A549 (cell line): ENCODE data around the gene PCGF3. TPM values are rescaled to one million over a fixed set of nuclear protein-coding genes. Genes with fewer than 3 reads are reported as not detected.

Source experiments
- ATAC-seq, 2 experiments: fragments of 200-7000 bp in 1 of 2; fragments of >200 bp in 1 of 2; cut with Nextera tagmentation in 1 of 2; cut with Tn5 transposase in 1 of 2; 3 replicates each; pipeline versions ENCODE4 v1.8.0 to v1.9.1; 2018 to 2020; ENCODE audit warnings: mild to moderate bottlenecking in 1 of 2, moderate library complexity in 1 of 2
- CTCF ChIA-PET: fragments of 300-600 bp; sonication (Branson Sonifier 250); formaldehyde crosslinking; extraction: SDS; loops from one replicate; lab custom pipeline; 2021; ENCODE audit warnings: antibody characterized with exemption, inconsistent platforms; lab: Yijun Ruan, JAX
- POLR2A ChIA-PET: fragments of 350-600 bp; formaldehyde crosslinking; extraction: SDS; loops from one replicate; lab custom pipeline; 2021; ENCODE audit warnings: antibody characterized with exemption, inconsistent platforms; lab: Yijun Ruan, JAX
- DNase-seq, 2 experiments: peaks; one replicate each; pipeline versions ENCODE4 v3.0.0 to v3.0.0-alpha.2; 2011 to 2016; ENCODE audit warnings: low read depth in 1 of 2, low spot score in 1 of 2
- FAIRE-seq: peaks from 2 replicates; lab custom pipeline; 2011; peaks lifted over from hg19 to GRCh38; lab: Jason Lieb, UNC
- H3K27ac ChIP-seq, 2 experiments: fragments of >200 bp; sonication (Bioruptor Twin); formaldehyde crosslinking; 3 replicates each; pipeline ENCODE4 v1.5.1; 2016 to 2017
- H3K4me1 ChIP-seq: fragments of >200 bp; sonication (Bioruptor Twin); formaldehyde crosslinking; 3 replicates; pipeline ENCODE4 v1.6.1; 2016
- H3K4me2 ChIP-seq: fragments of >200 bp; sonication (Bioruptor Twin); formaldehyde crosslinking; 3 replicates; pipeline ENCODE4 v1.6.1; 2016
- H3K4me3 ChIP-seq: fragments of >200 bp; sonication (Bioruptor Twin); formaldehyde crosslinking; 3 replicates; pipeline ENCODE4 v1.5.1; 2016
- H3K9me3 ChIP-seq: fragments of >200 bp; sonication (Bioruptor Twin); formaldehyde crosslinking; 3 replicates; pipeline ENCODE4 v1.6.1; 2016
- BCL3 ChIP-seq: fragments of >200 bp; sonication (Bioruptor Twin); formaldehyde crosslinking; IDR thresholded peaks from 3 replicates; pipeline ENCODE4 v1.6.1; 2016
- CBX2 ChIP-seq: fragments of 200-600 bp; sonication (generic); IDR thresholded peaks from 2 replicates; pipeline ENCODE4 v1.6.1; 2016; ENCODE audit warnings: low read depth, mild to moderate bottlenecking, borderline replicate concordance
- CBX8 ChIP-seq: fragments of 200-600 bp; sonication (generic); IDR thresholded peaks from 2 replicates; pipeline ENCODE4 v1.6.1; 2016
- CHD4 ChIP-seq: fragments of 200-600 bp; sonication (generic); IDR thresholded peaks from 2 replicates; pipeline ENCODE4 v1.6.1; 2016; ENCODE audit warnings: antibody characterized with exemption, mild to moderate bottlenecking, borderline replicate concordance
- EHF ChIP-seq: fragments of 250-450 bp; sonication (Bioruptor Pico); IDR thresholded peaks from 2 replicates; pipeline ENCODE4 v1.5.0; 2020; ENCODE audit warnings: mild to moderate bottlenecking
- EHMT2 ChIP-seq: fragments of 200-600 bp; sonication (generic); IDR thresholded peaks from 2 replicates; pipeline ENCODE4 v1.6.1; 2016; ENCODE audit warnings: antibody characterized with exemption, low read depth, mild to moderate bottlenecking, moderate library complexity
- ELK1 ChIP-seq: fragments of 150-350 bp; IDR thresholded peaks from 2 replicates; pipeline ENCODE4 v1.6.1; 2014; ENCODE audit warnings: low read depth, mild to moderate bottlenecking, low read length
- FOSB ChIP-seq: fragments of 250-450 bp; sonication (Bioruptor Pico); IDR thresholded peaks from 2 replicates; pipeline ENCODE4 v1.5.0; 2020; ENCODE audit warnings: mild to moderate bottlenecking, moderate library complexity
- FOSL2 ChIP-seq, 2 experiments: fragments of 450-650 bp in 1 of 2; fragments of >200 bp in 1 of 2; sonication (Bioruptor Twin) in 1 of 2; formaldehyde crosslinking; IDR thresholded peaks; 2 replicates each; pipeline versions ENCODE4 v1.5.0 to v1.6.1; 2016 to 2020; ENCODE audit warnings: mild to moderate bottlenecking in 1 of 2, moderate library complexity in 1 of 2
- GATA3 ChIP-seq: IDR thresholded peaks from 2 replicates; pipeline ENCODE4 v1.6.1; 2012; ENCODE audit warnings: borderline replicate concordance
- HDAC2 ChIP-seq: fragments of 200-600 bp; sonication (generic); IDR thresholded peaks from 2 replicates; pipeline ENCODE4 v1.6.1; 2016
- HEYL ChIP-seq: fragments of 250-450 bp; sonication (Bioruptor Pico); IDR thresholded peaks from 2 replicates; pipeline ENCODE4 v1.8.0; 2021; ENCODE audit warnings: mild to moderate bottlenecking, moderate library complexity
- HOXA7 ChIP-seq: fragments of 250-450 bp; sonication (Bioruptor Pico); IDR thresholded peaks from 2 replicates; pipeline ENCODE4 v1.5.0; 2020; ENCODE audit warnings: mild to moderate bottlenecking, moderate library complexity
- HOXB13 ChIP-seq: fragments of 250-450 bp; sonication (Bioruptor Pico); IDR thresholded peaks from 2 replicates; pipeline ENCODE4 v1.5.0; 2020; ENCODE audit warnings: low read depth, mild to moderate bottlenecking, moderate library complexity
- HOXB5 ChIP-seq: fragments of 250-450 bp; sonication (Bioruptor Pico); IDR thresholded peaks from 2 replicates; pipeline ENCODE4 v1.5.0; 2020; ENCODE audit warnings: mild to moderate bottlenecking, moderate library complexity
- JUN ChIP-seq, 2 experiments: fragments of >200 bp; sonication (Bioruptor Twin); formaldehyde crosslinking; IDR thresholded peaks; 2 replicates in 1 of 2; 3 replicates in 1 of 2; pipeline ENCODE4 v1.6.1; 2016 to 2017
- JUNB ChIP-seq: fragments of >200 bp; sonication (Bioruptor Twin); formaldehyde crosslinking; IDR thresholded peaks from 2 replicates; pipeline ENCODE4 v1.6.1; 2016
- MAX ChIP-seq: IDR thresholded peaks from 2 replicates; pipeline ENCODE4 v1.6.1; 2012
- NPAS2 ChIP-seq: fragments of 250-450 bp; sonication (Bioruptor Pico); IDR thresholded peaks from 2 replicates; pipeline ENCODE4 v1.8.0; 2022; ENCODE audit warnings: mild to moderate bottlenecking, moderate library complexity, borderline replicate concordance
- PBX3 ChIP-seq: IDR thresholded peaks from 2 replicates; pipeline ENCODE4 v1.6.1; 2012
- POLR2A ChIP-seq: IDR thresholded peaks from 2 replicates; pipeline ENCODE4 v1.6.1; 2012; ENCODE audit warnings: mild to moderate bottlenecking, low read length
- RAD21 ChIP-seq, 2 experiments: fragments of >200 bp in 1 of 2; sonication (Bioruptor Twin) in 1 of 2; formaldehyde crosslinking in 1 of 2; IDR thresholded peaks in 1 of 2; conservative IDR thresholded peaks in 1 of 2; 2 replicates in 1 of 2; 3 replicates in 1 of 2; pipeline ENCODE4 v1.6.1; 2012 to 2018; ENCODE audit warnings: inconsistent platforms in 1 of 2
- RNF2 ChIP-seq: fragments of 200-600 bp; sonication (generic); IDR thresholded peaks from 2 replicates; pipeline ENCODE4 v1.6.1; 2016; ENCODE audit warnings: low read depth, mild to moderate bottlenecking, antibody characterized with exemption, moderate library complexity, borderline replicate concordance
- USF2 ChIP-seq: fragments of 450-650 bp; IDR thresholded peaks from 2 replicates; pipeline ENCODE4 v1.6.1; 2014; ENCODE audit warnings: antibody characterized with exemption
- ZFP36 ChIP-seq: fragments of 450-650 bp; IDR thresholded peaks from 2 replicates; pipeline ENCODE4 v1.6.1; 2014; ENCODE audit warnings: borderline replicate concordance; ENCODE audit not compliant: partially characterized antibody
- WGBS: methylation state at CpG from one replicate; pipeline ENCODE4 v1.1.6; 2017; ENCODE audit errors: missing lambda C conversion rate; 5-methylcytosine and 5-hydroxymethylcytosine counted together
- polyA plus RNA-seq, 4 experiments: library from polyadenylated mRNA; depleted of rRNA in 3 of 4; stranded (reverse); fragments of >200 nt; fragmentation: RNase III in 1 of 4; extraction: RNeasy Plus Mini Kit Qiagen cat#74134 plus additional on column Dnase treatment in 1 of 4; gene quantifications; 2 replicates in 3 of 4; 3 replicates in 1 of 4; pipeline ENCODE4 v1.2.3, GENCODE V29; 2011 to 2017

PCGF3 gene
- polyA plus RNA-seq, 2 of the 4 experiments (the other 2 are of a cell fraction), result 15.9 to 21.0 TPM

- 85% methylated on average over 40 of the region's 57 CpGs for WGBS
- Histone ChIP-seq H3K4me2 (no peak overlapping the region), H3K9me3 (no peaks in the 10 kb centered on the region), H3K4me3 (no peak overlapping the region), H3K4me1 (peaks cover 5% of the 10 kb centered on the region), H3K27ac (no peak overlapping the region)
- DNase-seq (no peak), ATAC-seq (no peak), FAIRE-seq (no peak)
- TF ChIP-seq HOXA7 (CRISPR knock-in tag), result no peak
- no peak for TF ChIP-seq HOXB13 (CRISPR knock-in tag)
- no peak for TF ChIP-seq CBX8
- no peak for TF ChIP-seq CBX2
- TF ChIP-seq BCL3, result no peak
- no peak for TF ChIP-seq FOSB (CRISPR knock-in tag)
- no peak for TF ChIP-seq RNF2
- no peak for TF ChIP-seq JUNB
- no peak for TF ChIP-seq JUN (IDR thresholded peaks at IDR 0.05)
- TF ChIP-seq HDAC2, result no peak
- no peak for TF ChIP-seq ELK1
- no peak for TF ChIP-seq HOXB5
- TF ChIP-seq PBX3, result no peak
- no peak for TF ChIP-seq EHF (CRISPR knock-in tag)
- no peak for TF ChIP-seq CHD4
- no peak for TF ChIP-seq POLR2A
- no peak for TF ChIP-seq MAX
- TF ChIP-seq FOSL2 (IDR thresholded peaks at IDR 0.05), result no peak
- TF ChIP-seq FOSL2 (CRISPR knock-in tag; IDR thresholded peaks at IDR 0.05), result no peak
- CTCF ChIA-PET, result interaction anchor here (0.6 kb wide), 1 partner anchor 30 kb away, joined by 3 read pairs; no protein-coding TSS in a partner anchor
- POLR2A ChIA-PET, result no interaction called here
Measured at GRCh38 chr4:785332-786073, 79.9 kb downstream of the PCGF3 start.

- H3K9me3 ChIP-seq, result no peaks in the 10 kb centered on the region
- DNase-seq, result no peak
- no peak overlapping the region for H3K27ac ChIP-seq
- FAIRE-seq, result no peak
- ChIA-PET CTCF (interaction anchor here (1.2 kb wide), 1 partner anchor 10 kb away, joined by 3 read pairs; no protein-coding TSS in a partner anchor), POLR2A (no interaction called here)
- peaks cover 5% of the 10 kb centered on the region for H3K4me1 ChIP-seq
- no peak for TF ChIP-seq EHMT2
- TF ChIP-seq RAD21 (conservative IDR thresholded peaks at IDR 0.05 in 1 of 2, IDR thresholded peaks at IDR 0.05 in 1 of 2), result no peak
- TF ChIP-seq USF2, result no peak
- no peak for TF ChIP-seq ZFP36
- no peak for TF ChIP-seq GATA3
- TF ChIP-seq NPAS2 (CRISPR knock-in tag), result no peak
- TF ChIP-seq HEYL (CRISPR knock-in tag), result no peak
- no peak for TF ChIP-seq EHF (CRISPR knock-in tag)
- 100% methylated on average over 4 of the region's 72 CpGs for WGBS
- no peak for ATAC-seq
- H3K4me3 ChIP-seq, result no peak overlapping the region
- no peak overlapping the region for H3K4me2 ChIP-seq
Measured at GRCh38 chr4:786074-786741, 80.6 kb downstream of the PCGF3 start.
